HG03045 (cell line): ENCODE results near the gene PADI3.

Source experiments
- ATAC-seq: cut with Tn5 transposase; IDR thresholded peaks from one replicate; pipeline ENCODE4 v1.9.1; 2021; ENCODE audit warnings: mild to moderate bottlenecking, moderate library complexity; ENCODE audit not compliant: unreplicated experiment

The PADI3 gene, protein sequence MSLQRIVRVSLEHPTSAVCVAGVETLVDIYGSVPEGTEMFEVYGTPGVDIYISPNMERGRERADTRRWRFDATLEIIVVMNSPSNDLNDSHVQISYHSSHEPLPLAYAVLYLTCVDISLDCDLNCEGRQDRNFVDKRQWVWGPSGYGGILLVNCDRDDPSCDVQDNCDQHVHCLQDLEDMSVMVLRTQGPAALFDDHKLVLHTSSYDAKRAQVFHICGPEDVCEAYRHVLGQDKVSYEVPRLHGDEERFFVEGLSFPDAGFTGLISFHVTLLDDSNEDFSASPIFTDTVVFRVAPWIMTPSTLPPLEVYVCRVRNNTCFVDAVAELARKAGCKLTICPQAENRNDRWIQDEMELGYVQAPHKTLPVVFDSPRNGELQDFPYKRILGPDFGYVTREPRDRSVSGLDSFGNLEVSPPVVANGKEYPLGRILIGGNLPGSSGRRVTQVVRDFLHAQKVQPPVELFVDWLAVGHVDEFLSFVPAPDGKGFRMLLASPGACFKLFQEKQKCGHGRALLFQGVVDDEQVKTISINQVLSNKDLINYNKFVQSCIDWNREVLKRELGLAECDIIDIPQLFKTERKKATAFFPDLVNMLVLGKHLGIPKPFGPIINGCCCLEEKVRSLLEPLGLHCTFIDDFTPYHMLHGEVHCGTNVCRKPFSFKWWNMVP

DNA sequence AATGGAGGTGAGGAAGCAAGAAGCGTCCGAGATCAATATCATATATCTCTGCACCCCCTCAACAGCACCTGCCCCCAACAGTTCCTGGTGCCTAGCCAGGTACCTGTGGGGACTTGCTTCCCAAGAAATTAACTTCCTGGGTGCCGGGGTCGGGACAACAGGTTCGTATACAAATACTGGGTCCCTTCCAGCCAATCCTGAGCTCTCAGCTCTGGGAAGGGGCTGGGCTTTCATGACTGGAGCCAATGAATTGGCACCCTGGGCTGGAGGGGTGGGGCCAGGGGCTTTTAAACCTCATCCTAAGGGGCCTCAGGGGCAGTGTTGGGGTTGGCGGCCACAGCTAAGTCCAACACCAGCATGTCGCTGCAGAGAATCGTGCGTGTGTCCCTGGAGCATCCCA, at the start of gene PADI3:
TSS of gene PADI3 (plus strand) at position 318 of the 400 bp plus-strand sequence. CDS start at position 358, 40 bp downstream.
- ATAC-seq = no peak

DNA sequence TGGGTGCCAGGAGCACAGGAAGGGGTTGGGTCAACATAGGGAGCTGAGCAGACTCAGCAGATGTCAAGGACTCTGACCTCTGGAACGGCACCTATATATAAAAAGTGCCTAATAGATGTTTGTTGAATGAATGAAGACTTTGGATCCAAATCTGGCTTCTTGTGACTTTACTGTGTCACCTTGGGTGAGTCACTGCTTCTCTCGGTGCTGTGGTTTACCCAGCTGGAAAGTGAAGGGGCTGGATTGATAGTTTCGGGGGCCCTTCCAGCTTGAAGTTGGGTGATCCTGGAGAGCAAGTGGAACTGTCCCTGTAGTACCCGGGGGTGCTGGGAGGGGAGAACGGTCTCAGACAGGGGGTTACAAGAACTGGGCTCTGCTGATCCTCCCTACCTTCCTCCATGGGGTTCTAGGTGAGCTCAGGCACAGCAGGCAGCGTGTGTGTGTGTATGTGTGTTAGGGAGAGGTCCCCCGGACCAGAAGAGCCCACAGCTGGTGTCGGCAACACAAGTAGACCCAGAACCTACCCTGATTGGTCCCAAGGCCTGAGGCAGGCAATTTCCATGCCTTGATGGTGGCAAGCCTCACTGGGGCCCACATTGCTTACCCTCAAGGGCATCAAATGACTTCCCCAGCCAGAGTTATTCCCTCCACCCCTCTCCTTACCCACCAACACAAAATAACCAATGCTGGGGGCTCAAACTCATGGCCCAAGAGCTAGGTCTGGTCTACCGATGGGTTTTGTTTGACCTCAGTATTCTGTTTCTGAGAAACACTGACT, 49.4 kb upstream of the PADI3 start:
- ATAC-seq = no peak

DNA sequence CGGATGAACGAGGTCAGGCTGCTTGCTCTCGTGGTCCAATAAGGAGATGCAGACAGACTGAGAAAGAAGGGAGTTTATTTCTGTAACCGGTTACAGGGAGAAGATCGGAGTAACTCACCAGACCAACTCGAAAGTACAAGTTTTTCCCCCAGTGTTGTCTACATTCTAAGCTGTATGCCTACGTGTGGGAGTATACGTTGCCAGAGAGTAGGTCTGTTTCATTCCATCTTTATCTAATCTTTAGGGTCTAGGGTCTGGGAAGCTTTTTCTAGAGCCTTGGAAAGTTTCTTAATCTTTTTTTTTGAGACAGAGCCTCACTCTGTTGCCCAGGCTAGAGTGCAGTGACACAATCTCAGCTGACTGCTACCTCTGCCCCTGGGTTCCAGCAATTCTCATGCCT, 48.7 kb upstream of the PADI3 start:
- ATAC-seq = no peak

DNA sequence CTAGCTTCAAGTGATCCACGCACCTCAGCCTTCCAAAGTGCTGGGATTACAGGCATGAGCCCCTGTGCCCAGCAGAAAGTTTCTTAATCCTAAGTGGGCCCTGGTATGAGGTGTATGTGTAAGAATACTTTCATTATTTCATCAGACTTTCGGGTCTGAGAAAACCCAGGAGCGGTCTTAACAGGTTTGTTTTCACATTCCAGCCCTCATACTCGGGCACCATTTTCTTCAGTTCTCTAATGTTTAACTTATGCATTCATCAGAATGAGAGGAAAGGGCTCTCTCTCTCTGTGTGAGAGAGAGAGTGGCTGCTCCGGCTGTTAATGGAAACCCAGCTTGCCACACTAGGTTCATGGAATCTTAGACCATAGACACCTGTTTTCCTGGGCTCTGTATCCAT, 48.1 kb upstream of the PADI3 start:
- ATAC-seq = no peak

GRCh38 chr1:17201201-17202021, 47.5 kb upstream of the PADI3 start:
- ATAC-seq = no peak

GRCh38 chr1:17204546-17205440, 44.1 kb upstream of the PADI3 start, which contains the start of gene PADI1:
TSS of gene PADI1 (plus strand) at chr1:17205128. CDS start at chr1:17205218, 90 bp downstream.
- no peak for ATAC-seq

- ATAC-seq = no peak
Observed at GRCh38 chr1:17205652-17206051, 43.2 kb upstream of the PADI3 start.

- no peak for ATAC-seq
Observed at GRCh38 chr1:17206196-17206595, 42.7 kb upstream of the PADI3 start.

DNA sequence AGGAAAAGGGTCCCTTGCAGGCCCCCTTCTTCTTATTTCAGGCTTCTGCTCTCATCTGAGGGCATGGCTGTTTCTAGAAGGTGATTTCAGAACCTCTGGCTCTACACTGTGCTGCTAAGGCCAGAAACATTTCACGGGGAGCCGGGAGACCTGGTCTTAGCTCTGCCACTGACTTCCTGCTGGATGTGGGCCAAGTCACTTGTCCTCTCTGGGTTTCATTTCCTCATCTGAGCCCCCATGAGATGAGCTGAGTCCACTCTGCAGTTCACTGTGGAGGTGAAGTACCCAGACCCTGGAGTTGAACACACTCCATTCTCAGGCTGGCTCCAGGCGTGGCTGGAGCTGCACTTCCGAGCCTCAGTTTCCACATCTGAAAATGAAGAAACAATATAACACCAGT, 41.9 kb upstream of the PADI3 start:
- no peak for ATAC-seq

GRCh38 chr1:17207540-17207939, 41.4 kb upstream of the PADI3 start:
- no peak for ATAC-seq

DNA sequence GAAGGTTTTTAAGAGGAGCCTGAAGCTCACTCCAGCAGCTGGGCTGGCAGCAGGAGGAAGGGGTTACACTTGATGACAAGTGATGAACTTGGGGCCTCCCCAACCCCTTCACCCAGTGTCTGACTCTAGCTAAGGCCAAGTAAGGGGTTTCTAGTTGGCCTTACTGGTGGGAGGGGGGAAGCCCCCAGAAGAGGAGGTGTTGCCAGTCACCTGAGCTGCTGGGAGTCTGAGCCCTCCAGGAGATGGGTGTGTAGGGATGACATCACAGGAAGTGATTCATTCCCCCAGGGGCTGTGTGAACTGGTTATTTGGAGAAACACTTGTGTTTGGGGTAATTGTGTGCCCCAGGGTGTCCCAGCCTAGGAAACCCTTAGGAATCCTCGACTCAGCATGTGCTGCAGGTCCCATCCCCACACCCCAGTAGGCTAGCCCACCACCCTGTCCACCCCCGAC, 40.9 kb upstream of the PADI3 start:
- no peak for ATAC-seq

DNA sequence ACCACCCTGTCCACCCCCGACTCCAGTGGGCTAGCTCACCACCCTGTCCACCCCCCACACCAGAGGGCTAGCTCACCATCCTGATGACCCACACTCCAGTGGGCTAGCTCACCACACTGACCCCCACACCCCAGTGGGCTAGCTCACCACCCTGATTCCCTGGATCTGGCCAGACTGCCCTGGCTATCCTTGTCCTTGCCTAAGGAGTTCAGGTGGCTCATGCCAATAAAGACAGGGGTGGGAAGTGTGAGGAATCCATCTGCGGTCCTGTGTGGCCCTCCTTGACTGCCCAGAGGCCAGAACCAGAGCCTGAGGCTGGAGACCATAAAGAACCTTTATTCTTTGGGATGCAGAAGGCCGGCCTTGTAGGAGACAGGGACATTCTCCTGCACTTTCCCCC, 40.4 kb upstream of the PADI3 start:
- no peak for ATAC-seq

DNA sequence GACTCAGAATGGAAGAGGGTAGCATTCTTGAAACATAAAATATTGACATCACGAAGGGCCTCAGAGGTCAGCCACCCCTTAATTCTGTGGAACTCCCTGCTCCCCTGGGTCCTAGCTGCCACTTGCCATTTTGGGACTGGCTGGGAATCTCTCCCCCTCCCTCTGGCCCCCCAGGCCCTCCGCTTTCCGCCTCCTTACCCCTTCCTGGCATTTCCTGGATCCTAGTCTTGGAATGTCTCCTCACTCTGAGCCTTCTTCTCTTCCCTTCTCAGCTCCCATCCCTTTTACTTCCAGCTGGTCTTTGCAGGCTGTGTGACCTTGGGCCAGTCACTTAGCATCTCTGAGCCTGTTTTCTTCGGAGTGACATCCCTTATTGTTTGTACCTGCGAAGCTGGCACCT, 39.5 kb upstream of the PADI3 start:
- ATAC-seq = no peak

GRCh38 chr1:17210176-17210575, 38.7 kb upstream of the PADI3 start:
- no peak for ATAC-seq

- no peak for ATAC-seq
Observed at GRCh38 chr1:17211377-17211776, 37.5 kb upstream of the PADI3 start.

DNA sequence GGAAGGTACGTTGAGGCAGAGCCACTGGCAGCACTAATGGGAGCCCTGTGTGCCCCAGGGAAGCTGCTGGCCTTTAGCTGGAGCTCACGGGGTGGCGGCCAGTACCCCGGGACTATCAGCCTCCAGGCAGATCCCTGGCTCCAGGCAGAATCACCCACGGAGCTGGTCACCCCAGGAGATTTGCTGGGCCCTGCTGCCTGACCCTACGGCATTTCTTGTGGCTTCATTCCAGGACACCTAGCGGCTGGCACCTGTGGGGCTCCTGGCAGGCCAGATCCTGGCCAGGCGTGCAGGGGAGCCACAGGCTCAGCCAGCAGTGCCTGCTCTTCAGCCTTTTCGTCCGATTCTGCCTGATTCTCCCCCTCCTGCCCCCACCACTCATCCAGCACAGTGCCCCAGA, 36.9 kb upstream of the PADI3 start:
- no peak for ATAC-seq

GRCh38 chr1:17212487-17213121, 36.3 kb upstream of the PADI3 start:
- no peak for ATAC-seq

DNA sequence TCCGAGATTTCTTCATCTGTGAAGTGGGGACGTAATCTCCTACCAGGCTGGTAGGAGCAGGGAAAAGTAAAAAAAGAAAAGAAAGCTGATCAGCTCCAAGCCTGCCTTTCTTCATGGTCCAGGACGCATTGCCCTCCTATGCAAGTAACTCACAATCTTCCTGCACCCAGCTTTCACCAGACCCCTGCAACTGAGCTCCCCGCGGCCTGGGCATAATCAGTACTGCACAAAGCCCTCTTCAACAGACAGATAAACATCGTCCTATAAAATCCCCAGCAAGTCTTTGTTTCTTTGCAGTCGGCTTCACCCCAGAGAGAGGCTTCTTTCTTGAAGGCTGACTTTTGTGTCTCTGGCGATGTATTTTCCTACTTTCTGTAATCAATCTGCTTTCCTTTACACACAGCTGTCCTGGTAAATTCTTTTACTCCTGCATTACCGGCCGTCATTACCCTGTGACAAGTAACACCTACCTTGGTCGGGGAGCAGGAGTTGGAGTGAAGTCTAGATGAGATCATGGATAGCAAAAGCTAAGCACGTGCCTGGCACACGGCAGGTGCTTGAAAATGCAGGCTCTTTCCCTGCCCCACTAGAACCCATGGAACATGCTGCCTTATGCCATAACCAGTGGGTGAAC, 35.6 kb upstream of the PADI3 start:
- no peak for ATAC-seq

DNA sequence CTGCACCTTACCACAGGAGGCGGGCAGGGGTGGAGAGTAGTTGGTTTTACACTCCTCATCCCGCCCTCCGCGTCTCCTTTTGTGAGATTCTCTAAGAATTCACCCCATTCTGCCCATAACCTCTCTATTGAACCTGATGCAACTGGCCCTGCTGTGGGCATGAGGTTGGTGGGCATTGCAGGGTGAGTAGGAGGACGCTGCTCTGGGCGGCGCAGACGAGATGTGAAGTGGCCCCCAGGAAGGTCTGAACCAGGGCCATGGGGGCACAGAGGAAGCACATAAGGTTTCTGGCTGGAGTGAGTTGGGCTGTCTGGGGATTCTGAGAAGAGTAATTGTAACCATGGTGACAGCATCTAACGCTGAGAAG, 35.1 kb upstream of the PADI3 start:
- ATAC-seq = no peak
